ENCODE data around the gene GABRA4. TPM values are rescaled to one million over a fixed set of nuclear protein-coding genes. Genes with fewer than 3 reads are reported as not detected.
A peak's percentile ranks its signal among the peaks of the same experiment; 100 is the strongest.

Gene GABRA4
- total RNA-seq (not detected), total RNA-seq (0 to 0.06 (median 0) reads per million in 29 experiments)
- total RNA-seq (2013): not detected

GRCh38 chr4:46993075-46994006 is at the start of gene GABRA4:
TSS of gene GABRA4 (minus strand) at chr4:46993581. CDS start at chr4:46993424, 157 bp downstream.
- WGBS (ENCODE audit: insufficient coverage): 9% methylated on average over 36 of the region's 67 CpGs
- H3K4me3 ChIP-seq (ENCODE audit: control insufficient read depth in 1 of 2, extremely low read depth in 1 of 2, low read length in 1 of 2): no peak within 1 kb of the TSS
- peaks cover 0 to 11% of the 10 kb centered on the region in 2 experiments for H3K4me1 ChIP-seq (ENCODE audit: control insufficient read depth in 1 of 2, extremely low read depth in 1 of 2, insufficient read depth in 2 of 2, low read length in 2 of 2)
- H3K27me3 ChIP-seq (replicated peaks in 1 of 2; ENCODE audit: control insufficient read depth in 2 of 2, extremely low read depth in 1 of 2, insufficient read depth in 2 of 2, low read length in 1 of 2): peaks cover 6 to 25% of the 10 kb centered on the region in 2 experiments
- ChIA-PET POLR2A (no interaction called here), CTCF (interaction anchor here in 1 of 2 donors (0.6 kb wide), 1 partner anchor 1540 kb away, joined by 3 read pairs; no protein-coding TSS in a partner anchor)
- no peaks in the 10 kb centered on the region for H3K9me3 Mint-ChIP-seq
- peaks cover 48 to 53% of the 10 kb centered on the region in 2 donors for H3K27me3 Mint-ChIP-seq
- H3K36me3 Mint-ChIP-seq: no peaks in the 10 kb centered on the region
- no peaks in the 10 kb centered on the region for H3K36me3 ChIP-seq (ENCODE audit: control insufficient read depth in 2 of 2, extremely low read depth in 1 of 2, insufficient read depth in 1 of 2, low read length in 1 of 2)
- H3K4me1 Mint-ChIP-seq: peaks cover 17 to 24% (median 21%) of the 10 kb centered on the region in 3 donors
- no peak within 1 kb of the TSS for H3K27ac ChIP-seq (ENCODE audit: low read length)
- ATAC-seq (replicated peaks in 1 of 4) (no peak), DNase-seq (no peak)
- peak within 1 kb of the TSS; percentile 40 to 58 (median 44) for H3K4me3 Mint-ChIP-seq
- H3K9me3 ChIP-seq: no peaks in the 10 kb centered on the region
- H3K27ac Mint-ChIP-seq: no peak within 1 kb of the TSS

- H3K9me3 ChIP-seq: no peaks in the 10 kb centered on the region
- CTCF ChIA-PET: interaction anchor here in 1 of 2 donors (0.6 kb wide), 1 partner anchor 22 kb away, joined by 3 read pairs; no protein-coding TSS in a partner anchor
- Mint-ChIP-seq H3K9me3 (no peaks in the 10 kb centered on the region), H3K36me3 (no peaks in the 10 kb centered on the region), H3K27me3 (peaks cover 3 to 29% of the 10 kb centered on the region in 2 donors), H3K4me1 (no peaks in the 10 kb centered on the region), H3K4me3 (no peak overlapping the region), H3K27ac (no peak overlapping the region)
- DNase-seq (no peak), ATAC-seq (replicated peaks in 1 of 4) (no peak)
- H3K27ac ChIP-seq (ENCODE audit: low read length): no peak overlapping the region
- POLR2A ChIA-PET: no interaction called here
- H3K36me3 ChIP-seq (ENCODE audit: control insufficient read depth in 2 of 2, extremely low read depth in 1 of 2, insufficient read depth in 1 of 2, low read length in 1 of 2): no peaks in the 10 kb centered on the region
- 80% methylated on average over 1 of the region's 3 CpGs for WGBS (ENCODE audit: insufficient coverage)
- no peaks in the 10 kb centered on the region for H3K4me1 ChIP-seq (ENCODE audit: control insufficient read depth in 1 of 2, extremely low read depth in 1 of 2, insufficient read depth in 2 of 2, low read length in 2 of 2)
- H3K4me3 ChIP-seq (ENCODE audit: control insufficient read depth in 1 of 2, extremely low read depth in 1 of 2, low read length in 1 of 2): no peak overlapping the region
- peaks cover 0 to 2% of the 10 kb centered on the region in 2 experiments for H3K27me3 ChIP-seq (replicated peaks in 1 of 2; ENCODE audit: control insufficient read depth in 2 of 2, extremely low read depth in 1 of 2, insufficient read depth in 2 of 2, low read length in 1 of 2)
Measured at GRCh38 chr4:47040828-47041227, 47.4 kb upstream of the GABRA4 start.

GRCh38 chr4:47038263-47038662 is 44.9 kb upstream of the GABRA4 start:
- no peaks in the 10 kb centered on the region for H3K9me3 ChIP-seq
- H3K4me1 Mint-ChIP-seq: no peaks in the 10 kb centered on the region
- H3K27me3 Mint-ChIP-seq: peaks cover 11 to 24% of the 10 kb centered on the region in 2 donors
- WGBS (ENCODE audit: insufficient coverage): no CpG with 5 or more reads among the region's 1 CpG
- POLR2A ChIA-PET: no interaction called here
- H3K36me3 ChIP-seq (ENCODE audit: control insufficient read depth in 2 of 2, extremely low read depth in 1 of 2, insufficient read depth in 1 of 2, low read length in 1 of 2): no peaks in the 10 kb centered on the region
- no peak overlapping the region for H3K27ac ChIP-seq (ENCODE audit: low read length)
- no peak overlapping the region for H3K4me3 ChIP-seq (ENCODE audit: control insufficient read depth in 1 of 2, extremely low read depth in 1 of 2, low read length in 1 of 2)
- no peak for DNase-seq
- ATAC-seq (replicated peaks in 1 of 4): no peak
- H3K4me3 Mint-ChIP-seq: no peak overlapping the region
- no peak overlapping the region for H3K27ac Mint-ChIP-seq
- H3K4me1 ChIP-seq (ENCODE audit: control insufficient read depth in 1 of 2, extremely low read depth in 1 of 2, insufficient read depth in 2 of 2, low read length in 2 of 2): no peaks in the 10 kb centered on the region
- H3K27me3 ChIP-seq (replicated peaks in 1 of 2; ENCODE audit: control insufficient read depth in 2 of 2, extremely low read depth in 1 of 2, insufficient read depth in 2 of 2, low read length in 1 of 2): peaks cover 2 to 4% of the 10 kb centered on the region in 2 experiments
- H3K9me3 Mint-ChIP-seq: no peaks in the 10 kb centered on the region
- no peaks in the 10 kb centered on the region for H3K36me3 Mint-ChIP-seq
- CTCF ChIA-PET: no interaction called here

- Histone ChIP-seq H3K4me3 (ENCODE audit: control insufficient read depth in 1 of 2, extremely low read depth in 1 of 2, low read length in 1 of 2) (peak overlapping the region; percentile 23 to 38), H3K36me3 (ENCODE audit: control insufficient read depth in 2 of 2, extremely low read depth in 1 of 2, insufficient read depth in 1 of 2, low read length in 1 of 2) (no peaks in the 10 kb centered on the region), H3K4me1 (ENCODE audit: control insufficient read depth in 1 of 2, extremely low read depth in 1 of 2, insufficient read depth in 2 of 2, low read length in 2 of 2) (peaks cover 0 to 20% of the 10 kb centered on the region in 2 experiments), H3K9me3 (no peaks in the 10 kb centered on the region), H3K27ac (ENCODE audit: low read length) (no peak overlapping the region), H3K27me3 (replicated peaks in 1 of 2; ENCODE audit: control insufficient read depth in 2 of 2, extremely low read depth in 1 of 2, insufficient read depth in 2 of 2, low read length in 1 of 2) (peaks cover 14 to 24% of the 10 kb centered on the region in 2 experiments)
- ChIA-PET CTCF (no interaction called here), POLR2A (no interaction called here)
- peaks cover 42 to 44% of the 10 kb centered on the region in 2 donors for H3K27me3 Mint-ChIP-seq
- no peak overlapping the region for H3K27ac Mint-ChIP-seq
- peak overlapping the region; percentile 55 to 80 (median 71) for H3K4me3 Mint-ChIP-seq
- DNase-seq: peak in 26 of 35 experiments; percentile 0 to 45 (median 20)
- no peaks in the 10 kb centered on the region for H3K36me3 Mint-ChIP-seq
- 2% methylated on average over 40 of the region's 47 CpGs for WGBS (ENCODE audit: insufficient coverage)
- H3K4me1 Mint-ChIP-seq: peaks cover 15 to 23% (median 17%) of the 10 kb centered on the region in 3 donors
- H3K9me3 Mint-ChIP-seq: no peaks in the 10 kb centered on the region
- ATAC-seq (replicated peaks in 1 of 4): peak; percentile 51 to 85 (median 64)
Measured at GRCh38 chr4:47032405-47033106, 39.2 kb upstream of the GABRA4 start.

- Mint-ChIP-seq H3K27ac (no peak overlapping the region), H3K9me3 (no peaks in the 10 kb centered on the region), H3K27me3 (peaks cover 42 to 44% of the 10 kb centered on the region in 2 donors), H3K36me3 (no peaks in the 10 kb centered on the region), H3K4me3 (peak overlapping the region; percentile 55 to 80 (median 71)), H3K4me1 (peaks cover 15 to 23% (median 17%) of the 10 kb centered on the region in 3 donors)
- Histone ChIP-seq H3K4me1 (ENCODE audit: control insufficient read depth in 1 of 2, extremely low read depth in 1 of 2, insufficient read depth in 2 of 2, low read length in 2 of 2) (peaks cover 0 to 20% of the 10 kb centered on the region in 2 experiments), H3K9me3 (no peaks in the 10 kb centered on the region), H3K27me3 (replicated peaks in 1 of 2; ENCODE audit: control insufficient read depth in 2 of 2, extremely low read depth in 1 of 2, insufficient read depth in 2 of 2, low read length in 1 of 2) (peaks cover 14 to 24% of the 10 kb centered on the region in 2 experiments), H3K27ac (ENCODE audit: low read length) (no peak overlapping the region), H3K36me3 (ENCODE audit: control insufficient read depth in 2 of 2, extremely low read depth in 1 of 2, insufficient read depth in 1 of 2, low read length in 1 of 2) (no peaks in the 10 kb centered on the region), H3K4me3 (ENCODE audit: control insufficient read depth in 1 of 2, extremely low read depth in 1 of 2, low read length in 1 of 2) (peak overlapping the region; percentile 23 to 38)
- no CpG with 5 or more reads among the region's 19 CpGs for WGBS (ENCODE audit: insufficient coverage)
- ATAC-seq (replicated peaks in 1 of 4) (peak; percentile 27 to 56 (median 34)), DNase-seq (peak in 2 of 35 experiments; percentile 3 to 4)
- ChIA-PET CTCF (no interaction called here), POLR2A (no interaction called here)
Measured at GRCh38 chr4:47031751-47032404, 38.5 kb upstream of the GABRA4 start.
